Measurements from ENCODE around the gene MATN1.

Gene MATN1

DNA sequence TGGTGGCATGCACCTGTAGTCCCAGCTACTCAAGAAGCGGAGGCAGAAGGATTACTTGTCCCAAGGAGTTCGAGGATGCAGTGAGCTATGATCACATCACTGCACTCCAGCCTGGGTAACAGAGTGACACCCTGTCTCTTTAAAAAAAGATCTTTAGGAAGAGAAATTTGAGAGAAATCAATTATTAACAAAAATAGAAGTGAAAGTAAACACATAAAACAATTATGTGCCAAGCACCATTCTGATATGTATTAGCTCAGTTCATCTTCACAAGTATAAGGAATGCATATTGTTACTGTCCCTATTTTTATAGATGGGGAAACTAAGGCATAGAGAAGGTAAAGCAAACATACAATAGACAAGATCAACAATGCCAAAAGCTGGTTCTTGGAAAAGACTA lies 48.1 kb downstream of the MATN1 start:
- no peak overlapping the region for H3K27ac ChIP-seq (ENCODE audit: low read depth, low read length, poor library complexity, severe bottlenecking)
- no peaks in the 10 kb centered on the region for H4K20me1 ChIP-seq (ENCODE audit: insufficient read depth, low read length)
- H3K4me2 ChIP-seq (ENCODE audit: low read length) = no peak overlapping the region
- no peaks in the 10 kb centered on the region for H3F3A ChIP-seq (ENCODE audit: insufficient read depth, low read length)
- H3K4me3 ChIP-seq (ENCODE audit: low read depth, low read length, poor library complexity, severe bottlenecking) = no peak overlapping the region
- H3K36me3 ChIP-seq (ENCODE audit: insufficient read depth, low read length) = no peaks in the 10 kb centered on the region
- H3K9me2 ChIP-seq (ENCODE audit: low read depth, low read length) = no peaks in the 10 kb centered on the region
- H3K9me3 ChIP-seq (ENCODE audit: low read length) = 0 out of 2 replicates have a peak, but pooled peaks cover 2% of the 10 kb centered on the region
- H2AFZ ChIP-seq (ENCODE audit: low read length) = no peak overlapping the region
- H3K79me2 ChIP-seq (ENCODE audit: insufficient read depth, low read length) = no peaks in the 10 kb centered on the region
- no peaks in the 10 kb centered on the region for H3K4me1 ChIP-seq (ENCODE audit: insufficient read depth, low read length, severe bottlenecking)
- 0 out of 2 replicates have a peak, but pooled peaks cover 3% of the 10 kb centered on the region for H3K27me3 ChIP-seq (ENCODE audit: insufficient read depth, low read length)
- TF ChIP-seq EZH2 (IDR thresholded peaks at IDR 0.05; ENCODE audit: borderline replicate concordance, low read length) = no peak
- no peak for TF ChIP-seq CTCF (IDR thresholded peaks at IDR 0.05; ENCODE audit: low read length)
- H3K9ac ChIP-seq (ENCODE audit: low read length) = no peak overlapping the region

- Histone ChIP-seq H3K4me2 (ENCODE audit: low read length) (no peak overlapping the region), H3K27ac (ENCODE audit: low read depth, low read length, poor library complexity, severe bottlenecking) (no peak overlapping the region), H3F3A (ENCODE audit: insufficient read depth, low read length) (no peaks in the 10 kb centered on the region), H3K4me3 (ENCODE audit: low read depth, low read length, poor library complexity, severe bottlenecking) (no peak overlapping the region), H3K9me3 (ENCODE audit: low read length) (0 out of 2 replicates have a peak, but pooled peaks cover 2% of the 10 kb centered on the region), H3K9ac (ENCODE audit: low read length) (no peak overlapping the region), H2AFZ (ENCODE audit: low read length) (no peak overlapping the region), H3K4me1 (ENCODE audit: insufficient read depth, low read length, severe bottlenecking) (no peaks in the 10 kb centered on the region), H3K36me3 (ENCODE audit: insufficient read depth, low read length) (no peaks in the 10 kb centered on the region), H3K9me2 (ENCODE audit: low read depth, low read length) (no peaks in the 10 kb centered on the region), H3K79me2 (ENCODE audit: insufficient read depth, low read length) (no peaks in the 10 kb centered on the region), H4K20me1 (ENCODE audit: insufficient read depth, low read length) (no peaks in the 10 kb centered on the region), H3K27me3 (ENCODE audit: insufficient read depth, low read length) (0 out of 2 replicates have a peak, but pooled peaks cover 3% of the 10 kb centered on the region)
- TF ChIP-seq CTCF (IDR thresholded peaks at IDR 0.05; ENCODE audit: low read length) (no peak), EZH2 (IDR thresholded peaks at IDR 0.05; ENCODE audit: borderline replicate concordance, low read length) (no peak)
Observed at GRCh38 chr1:30673395-30673794, 50.0 kb downstream of the MATN1 start.

- Histone ChIP-seq H3K9me3 (ENCODE audit: low read length) (0 out of 2 replicates have a peak, but pooled peaks cover 2% of the 10 kb centered on the region), H3F3A (ENCODE audit: insufficient read depth, low read length) (no peaks in the 10 kb centered on the region), H3K79me2 (ENCODE audit: insufficient read depth, low read length) (no peaks in the 10 kb centered on the region), H3K27ac (ENCODE audit: low read depth, low read length, poor library complexity, severe bottlenecking) (no peak overlapping the region), H3K4me1 (ENCODE audit: insufficient read depth, low read length, severe bottlenecking) (no peaks in the 10 kb centered on the region), H3K27me3 (ENCODE audit: insufficient read depth, low read length) (0 out of 2 replicates have a peak, but pooled peaks cover 3% of the 10 kb centered on the region), H3K9me2 (ENCODE audit: low read depth, low read length) (no peaks in the 10 kb centered on the region), H3K4me2 (ENCODE audit: low read length) (no peak overlapping the region), H3K4me3 (ENCODE audit: low read depth, low read length, poor library complexity, severe bottlenecking) (no peak overlapping the region), H3K36me3 (ENCODE audit: insufficient read depth, low read length) (no peaks in the 10 kb centered on the region), H2AFZ (ENCODE audit: low read length) (no peak overlapping the region), H4K20me1 (ENCODE audit: insufficient read depth, low read length) (no peaks in the 10 kb centered on the region), H3K9ac (ENCODE audit: low read length) (no peak overlapping the region)
- TF ChIP-seq EZH2 (IDR thresholded peaks at IDR 0.05; ENCODE audit: borderline replicate concordance, low read length) (no peak), CTCF (IDR thresholded peaks at IDR 0.05; ENCODE audit: low read length) (no peak)
Observed at GRCh38 chr1:30672661-30673060, 50.7 kb downstream of the MATN1 start.
